H7 (cell line): ENCODE data around the gene ASTN1. TPM values are rescaled to one million over a fixed set of nuclear protein-coding genes. Genes with fewer than 3 reads are reported as not detected.

Source experiments
- DNase-seq: peaks from one replicate; pipeline ENCODE4 v3.0.0; 2012
- H3K27me3 ChIP-seq: 2 replicates; pipeline ENCODE4 v1.6.0; 2011; ENCODE audit warnings: mild to moderate bottlenecking, low read length; ENCODE audit not compliant: control insufficient read depth, insufficient read depth
- H3K36me3 ChIP-seq: replicated peaks from 2 replicates; pipeline ENCODE4 v1.5.1; 2011; ENCODE audit warnings: low read length; ENCODE audit not compliant: control insufficient read depth, insufficient read depth
- H3K4me3 ChIP-seq: 2 replicates; pipeline ENCODE4 v1.5.1; 2011; ENCODE audit warnings: low read depth, mild to moderate bottlenecking, control low read depth, low read length, moderate library complexity; ENCODE audit not compliant: insufficient read depth
- total RNA-seq: library from RNA; depleted of rRNA; stranded (reverse); fragments of >200 nt; shearing (Covaris generic); gene quantifications from 2 replicates; pipeline ENCODE4 v1.2.3, GENCODE V29; 2014

Gene ASTN1
- total RNA-seq, 1 experiment from 2014 or later = 0.48 TPM

- Histone ChIP-seq H3K36me3 (no peaks in the 10 kb centered on the region), H3K4me3 (no peak overlapping the region), H3K27me3 (no peaks in the 10 kb centered on the region)
- peak; percentile 10 for DNase-seq
Measured at GRCh38 chr1:176843352-176844297, 320.9 kb downstream of the ASTN1 start.

GRCh38 chr1:176841238-176841637 lies 323.3 kb downstream of the ASTN1 start:
- H3K36me3 ChIP-seq = no peaks in the 10 kb centered on the region
- DNase-seq = no peak
- H3K4me3 ChIP-seq = no peak overlapping the region
- H3K27me3 ChIP-seq = no peaks in the 10 kb centered on the region

GRCh38 chr1:176839216-176839615 lies 325.3 kb downstream of the ASTN1 start:
- Histone ChIP-seq H3K27me3 (no peaks in the 10 kb centered on the region), H3K36me3 (no peaks in the 10 kb centered on the region), H3K4me3 (no peak overlapping the region)
- no peak for DNase-seq

- H3K4me3 ChIP-seq = no peak overlapping the region
- no peak for DNase-seq
- no peaks in the 10 kb centered on the region for H3K27me3 ChIP-seq
- H3K36me3 ChIP-seq = no peaks in the 10 kb centered on the region
Measured at GRCh38 chr1:176838276-176838995, 326.1 kb downstream of the ASTN1 start.

GRCh38 chr1:176837708-176838107 lies 326.8 kb downstream of the ASTN1 start:
- DNase-seq = no peak
- Histone ChIP-seq H3K27me3 (no peaks in the 10 kb centered on the region), H3K36me3 (no peaks in the 10 kb centered on the region), H3K4me3 (no peak overlapping the region)

- Histone ChIP-seq H3K27me3 (no peaks in the 10 kb centered on the region), H3K4me3 (no peak overlapping the region), H3K36me3 (no peaks in the 10 kb centered on the region)
- DNase-seq = no peak
Measured at GRCh38 chr1:176831150-176831549, 333.4 kb downstream of the ASTN1 start.

GRCh38 chr1:176829261-176829660 lies 335.3 kb downstream of the ASTN1 start:
- DNase-seq = no peak
- Histone ChIP-seq H3K27me3 (no peaks in the 10 kb centered on the region), H3K36me3 (no peaks in the 10 kb centered on the region)

GRCh38 chr1:176826265-176826664 lies 338.2 kb downstream of the ASTN1 start:
- Histone ChIP-seq H3K36me3 (no peaks in the 10 kb centered on the region), H3K27me3 (no peaks in the 10 kb centered on the region), H3K4me3 (no peak overlapping the region)
- no peak for DNase-seq

More at GRCh38 chr1:176829261-176829660, 335.3 kb downstream of the ASTN1 start:
- no peak overlapping the region for H3K4me3 ChIP-seq

- H3K4me3 ChIP-seq = no peak overlapping the region
- no peaks in the 10 kb centered on the region for H3K27me3 ChIP-seq
- H3K36me3 ChIP-seq = no peaks in the 10 kb centered on the region
- no peak for DNase-seq
Measured at GRCh38 chr1:176820391-176821031, 344.0 kb downstream of the ASTN1 start.

- Histone ChIP-seq H3K36me3 (no peaks in the 10 kb centered on the region), H3K27me3 (no peaks in the 10 kb centered on the region), H3K4me3 (no peak overlapping the region)
- no peak for DNase-seq
Measured at GRCh38 chr1:176816232-176816631, 348.3 kb downstream of the ASTN1 start.

GRCh38 chr1:176815621-176816020 lies 348.9 kb downstream of the ASTN1 start:
- no peak overlapping the region for H3K4me3 ChIP-seq
- no peak for DNase-seq
- H3K36me3 ChIP-seq = no peaks in the 10 kb centered on the region
- H3K27me3 ChIP-seq = no peaks in the 10 kb centered on the region

GRCh38 chr1:176811511-176812288 lies 352.8 kb downstream of the ASTN1 start:
- no peaks in the 10 kb centered on the region for H3K27me3 ChIP-seq
- no peak overlapping the region for H3K4me3 ChIP-seq
- no peaks in the 10 kb centered on the region for H3K36me3 ChIP-seq
- DNase-seq = no peak

GRCh38 chr1:176809292-176809691 lies 355.2 kb downstream of the ASTN1 start:
- H3K36me3 ChIP-seq = no peaks in the 10 kb centered on the region
- H3K4me3 ChIP-seq = no peak overlapping the region
- DNase-seq = no peak
- H3K27me3 ChIP-seq = no peaks in the 10 kb centered on the region
